Measurements from ENCODE around the gene ASB2. TPM values are rescaled to one million over a fixed set of nuclear protein-coding genes. Genes with fewer than 3 reads are reported as not detected.

The ASB2 gene
- total and polyA plus RNA-seq, 2 experiments from 2014 or later = 191 to 208 TPM

DNA sequence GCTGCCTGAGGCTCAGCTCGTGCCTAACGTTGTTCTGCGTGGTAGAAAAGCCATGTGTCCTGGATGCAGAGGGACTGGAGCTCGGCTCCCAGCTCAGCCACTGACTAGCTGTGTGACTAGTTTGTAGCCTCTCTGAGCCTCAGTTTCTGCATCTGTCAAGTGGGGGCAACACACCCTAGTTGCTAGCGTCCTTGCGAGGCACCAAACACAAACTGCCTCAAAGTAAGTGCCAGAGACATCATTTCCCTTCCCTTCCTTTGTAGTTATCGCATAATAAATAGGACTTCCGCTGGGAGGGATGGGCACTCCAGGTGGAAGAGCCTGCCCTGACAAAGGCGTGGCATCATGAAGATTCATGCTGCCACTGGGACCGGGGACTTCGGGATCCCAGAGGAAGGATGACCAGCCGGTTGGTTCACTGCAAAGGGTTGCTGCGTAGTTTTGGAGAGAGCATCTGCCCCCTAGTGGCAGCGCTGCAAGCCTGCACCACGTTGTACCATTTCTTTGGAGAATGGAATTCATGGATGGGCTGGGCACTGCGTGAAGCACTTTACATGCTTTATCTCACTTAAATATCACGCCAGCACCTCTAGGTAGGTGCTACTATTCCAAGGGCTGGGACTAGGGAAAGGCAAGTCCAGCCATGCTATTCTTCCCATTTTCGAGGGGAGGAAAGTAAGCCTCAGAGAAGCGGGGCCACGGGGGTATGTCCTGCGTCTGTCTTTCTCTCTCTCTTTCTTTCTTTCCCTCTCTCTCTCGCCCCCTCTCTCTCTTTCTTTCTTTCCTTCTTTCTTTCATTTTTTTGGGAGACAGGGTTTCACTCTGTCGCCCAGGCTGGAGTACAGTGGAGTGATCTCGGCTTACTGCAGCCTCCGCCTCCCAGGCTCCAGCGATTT is 25.4 kb upstream of the ASB2 start:
- H3K27ac ChIP-seq = no peak overlapping the region
- H3K4me1 ChIP-seq (ENCODE audit: low read depth) = peaks cover 20% of the 10 kb centered on the region
- TF ChIP-seq, protein P1, sequence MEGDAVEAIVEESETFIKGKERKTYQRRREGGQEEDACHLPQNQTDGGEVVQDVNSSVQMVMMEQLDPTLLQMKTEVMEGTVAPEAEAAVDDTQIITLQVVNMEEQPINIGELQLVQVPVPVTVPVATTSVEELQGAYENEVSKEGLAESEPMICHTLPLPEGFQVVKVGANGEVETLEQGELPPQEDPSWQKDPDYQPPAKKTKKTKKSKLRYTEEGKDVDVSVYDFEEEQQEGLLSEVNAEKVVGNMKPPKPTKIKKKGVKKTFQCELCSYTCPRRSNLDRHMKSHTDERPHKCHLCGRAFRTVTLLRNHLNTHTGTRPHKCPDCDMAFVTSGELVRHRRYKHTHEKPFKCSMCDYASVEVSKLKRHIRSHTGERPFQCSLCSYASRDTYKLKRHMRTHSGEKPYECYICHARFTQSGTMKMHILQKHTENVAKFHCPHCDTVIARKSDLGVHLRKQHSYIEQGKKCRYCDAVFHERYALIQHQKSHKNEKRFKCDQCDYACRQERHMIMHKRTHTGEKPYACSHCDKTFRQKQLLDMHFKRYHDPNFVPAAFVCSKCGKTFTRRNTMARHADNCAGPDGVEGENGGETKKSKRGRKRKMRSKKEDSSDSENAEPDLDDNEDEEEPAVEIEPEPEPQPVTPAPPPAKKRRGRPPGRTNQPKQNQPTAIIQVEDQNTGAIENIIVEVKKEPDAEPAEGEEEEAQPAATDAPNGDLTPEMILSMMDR (IDR thresholded peaks at IDR 0.05; ENCODE audit: low read depth, low read length) = peak; percentile 97
- H3K36me3 ChIP-seq = no peaks in the 10 kb centered on the region
- no peaks in the 10 kb centered on the region for H3K27me3 ChIP-seq
- DNase-seq (ENCODE audit: low read depth in 1 of 2, low spot score in 1 of 2) = peak; percentile 71 to 84
- no peak overlapping the region for H3K4me3 ChIP-seq
- no peaks in the 10 kb centered on the region for H3K9me3 ChIP-seq (ENCODE audit: low read depth)

DNA sequence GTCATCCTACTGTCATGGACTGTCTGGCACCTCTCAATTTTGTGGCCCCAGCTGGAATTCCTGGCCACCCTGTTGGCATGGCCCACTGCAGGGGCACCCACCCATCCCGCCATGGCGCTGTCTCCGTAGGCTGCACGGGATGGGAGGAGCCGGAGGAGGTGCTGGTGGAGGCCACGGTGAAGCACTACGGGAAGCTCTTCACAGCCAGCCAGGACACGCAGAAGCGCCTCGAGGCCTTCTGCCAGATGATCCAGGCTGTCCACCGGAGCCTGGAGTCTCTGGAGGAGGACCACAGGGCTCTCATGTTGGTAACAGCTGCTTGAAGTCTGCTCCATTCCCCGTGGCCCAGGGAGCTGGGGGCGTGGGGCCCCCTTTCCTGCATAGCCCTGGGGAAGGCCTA is 24.6 kb upstream of the ASB2 start:
- Histone ChIP-seq H3K4me1 (ENCODE audit: low read depth) (peaks cover 27% of the 10 kb centered on the region), H3K36me3 (no peaks in the 10 kb centered on the region), H3K27ac (no peak overlapping the region), H3K9me3 (ENCODE audit: low read depth) (no peaks in the 10 kb centered on the region), H3K4me3 (no peak overlapping the region), H3K27me3 (no peaks in the 10 kb centered on the region)
- TF ChIP-seq, protein P1 (IDR thresholded peaks at IDR 0.05; ENCODE audit: low read depth, low read length) = no peak
- no peak for DNase-seq (ENCODE audit: low read depth in 1 of 2, low spot score in 1 of 2)

DNA sequence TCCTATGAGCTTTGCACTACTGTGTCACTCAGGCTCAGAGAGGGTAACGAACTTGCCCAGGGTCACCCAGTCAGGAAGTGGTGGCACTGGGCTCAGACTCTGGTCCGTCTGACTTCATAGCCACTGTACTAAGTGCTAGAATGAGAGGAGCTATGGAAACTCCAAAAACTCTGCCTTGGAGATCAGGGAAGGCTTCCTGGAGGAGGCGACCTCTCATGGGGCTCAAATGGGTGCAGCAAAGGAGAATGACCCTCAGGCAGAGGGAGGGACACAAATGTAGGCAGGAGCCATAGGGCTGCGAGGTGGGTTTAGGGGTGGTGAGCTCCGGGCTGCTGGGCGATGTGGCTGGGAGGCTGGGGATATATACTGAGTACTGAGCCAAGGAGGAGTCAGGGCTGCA is 23.9 kb upstream of the ASB2 start:
- TF ChIP-seq, protein P1 (IDR thresholded peaks at IDR 0.05; ENCODE audit: low read depth, low read length) = no peak
- peaks cover 29% of the 10 kb centered on the region for H3K4me1 ChIP-seq (ENCODE audit: low read depth)
- no peak overlapping the region for H3K27ac ChIP-seq
- H3K36me3 ChIP-seq = no peaks in the 10 kb centered on the region
- DNase-seq (ENCODE audit: low read depth in 1 of 2, low spot score in 1 of 2) = no peak
- H3K9me3 ChIP-seq (ENCODE audit: low read depth) = no peaks in the 10 kb centered on the region
- H3K27me3 ChIP-seq = no peaks in the 10 kb centered on the region
- H3K4me3 ChIP-seq = no peak overlapping the region

DNA sequence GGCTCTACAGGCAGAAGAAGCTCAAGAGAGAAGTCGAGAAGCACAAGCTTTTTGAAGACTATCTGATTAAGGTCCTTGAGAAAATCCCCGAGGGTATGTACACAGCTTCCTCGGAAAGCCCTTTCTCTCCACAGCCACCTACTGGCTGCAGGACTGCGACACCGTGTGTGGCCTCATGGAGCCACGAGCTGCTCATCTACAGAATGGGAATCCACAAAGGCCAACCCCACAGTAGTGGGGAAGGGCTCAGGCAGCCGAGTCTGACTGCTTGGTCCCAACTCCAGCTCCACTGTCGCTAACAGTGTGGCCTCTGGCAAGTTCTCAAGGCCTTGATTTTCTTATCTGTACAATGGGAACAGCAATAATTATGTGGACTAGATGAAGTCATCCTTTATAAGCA is 23.2 kb upstream of the ASB2 start:
- Histone ChIP-seq H3K9me3 (ENCODE audit: low read depth) (no peaks in the 10 kb centered on the region), H3K4me3 (no peak overlapping the region), H3K36me3 (no peaks in the 10 kb centered on the region), H3K4me1 (ENCODE audit: low read depth) (peaks cover 29% of the 10 kb centered on the region), H3K27me3 (no peaks in the 10 kb centered on the region), H3K27ac (no peak overlapping the region)
- no peak for DNase-seq (ENCODE audit: low read depth in 1 of 2, low spot score in 1 of 2)
- TF ChIP-seq, protein P1 (IDR thresholded peaks at IDR 0.05; ENCODE audit: low read depth, low read length) = no peak

DNA sequence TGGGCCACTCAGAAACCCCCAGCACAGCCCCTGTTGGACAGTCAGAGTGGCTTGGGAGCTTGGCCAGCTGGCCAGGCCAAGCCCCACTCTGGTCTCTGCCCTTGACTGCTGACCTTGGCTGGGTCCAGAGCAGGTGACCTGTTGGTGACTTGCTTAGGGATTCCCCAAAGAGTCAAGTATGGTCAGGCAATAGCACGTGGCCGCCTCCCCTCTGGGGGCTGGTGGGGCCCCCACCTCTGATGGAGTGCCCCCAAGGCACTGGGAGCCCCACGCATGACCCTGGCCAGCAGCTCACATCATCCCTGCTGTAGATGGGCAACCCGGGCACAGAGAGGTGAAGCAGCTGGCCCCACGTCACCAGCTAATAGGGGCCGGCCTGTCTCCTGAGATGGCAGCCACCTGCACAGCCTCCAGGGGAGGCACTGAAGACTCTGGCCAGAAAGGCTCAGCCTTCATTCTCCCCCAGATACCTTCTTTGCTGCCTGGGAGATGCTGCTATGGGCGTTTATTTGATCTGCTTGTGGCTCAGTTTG is 22.6 kb upstream of the ASB2 start:
- Histone ChIP-seq H3K4me1 (ENCODE audit: low read depth) (peaks cover 29% of the 10 kb centered on the region), H3K4me3 (no peak overlapping the region), H3K9me3 (ENCODE audit: low read depth) (no peaks in the 10 kb centered on the region), H3K27me3 (no peaks in the 10 kb centered on the region), H3K36me3 (no peaks in the 10 kb centered on the region), H3K27ac (peak overlapping the region; percentile 10)
- no peak for DNase-seq (ENCODE audit: low read depth in 1 of 2, low spot score in 1 of 2)
- TF ChIP-seq, protein P1 (IDR thresholded peaks at IDR 0.05; ENCODE audit: low read depth, low read length) = no peak

All from cardiac muscle cell (in vitro differentiated cells and primary cell).